HPDE6-E6E7 (cell line): ENCODE data around the gene TRIM37.

Experiments used
- DNase-seq: peaks from one replicate; pipeline ENCODE4 v3.0.0; 2011; ENCODE audit warnings: missing footprints; ENCODE audit errors: extremely low spot score

TRIM37 gene

DNA sequence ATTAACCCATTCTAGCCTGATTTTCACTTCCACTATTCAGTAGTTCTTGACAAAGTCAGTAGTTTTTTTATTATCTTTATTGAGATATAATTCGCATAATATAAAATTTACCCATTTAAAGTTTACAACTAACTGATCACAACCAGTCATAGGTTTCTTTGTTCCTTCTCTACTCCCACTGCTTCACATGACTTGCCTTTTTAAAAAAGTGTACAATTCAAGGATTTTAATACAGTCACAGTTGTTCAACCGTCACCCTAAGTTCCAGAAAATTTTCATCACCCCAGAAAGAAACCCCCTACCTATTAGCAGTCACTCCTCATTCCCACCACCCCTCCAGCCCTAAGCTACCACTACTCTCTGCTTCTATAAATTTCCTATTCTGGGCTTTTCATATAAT, 162.5 kb downstream of the TRIM37 start:
- no peak for DNase-seq

DNA sequence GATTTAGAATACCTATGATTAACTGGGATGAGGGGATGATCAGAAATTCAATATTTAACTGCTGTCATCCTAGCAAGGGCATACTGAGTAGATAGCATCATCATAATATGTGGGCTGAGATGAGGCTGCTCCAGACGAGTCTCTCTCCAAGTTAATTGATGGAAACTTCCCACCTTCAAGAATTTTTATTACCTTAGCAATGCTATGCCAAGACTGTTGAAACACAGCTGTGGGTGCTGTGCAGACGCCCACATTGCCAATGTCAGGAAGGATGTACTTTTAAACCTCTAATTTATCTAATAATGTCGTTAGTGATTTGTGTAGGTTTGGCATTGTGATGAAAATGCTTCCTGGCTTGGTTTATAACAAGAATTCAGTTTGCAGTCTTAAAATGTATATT, 170.4 kb downstream of the TRIM37 start:
- no peak for DNase-seq

DNA sequence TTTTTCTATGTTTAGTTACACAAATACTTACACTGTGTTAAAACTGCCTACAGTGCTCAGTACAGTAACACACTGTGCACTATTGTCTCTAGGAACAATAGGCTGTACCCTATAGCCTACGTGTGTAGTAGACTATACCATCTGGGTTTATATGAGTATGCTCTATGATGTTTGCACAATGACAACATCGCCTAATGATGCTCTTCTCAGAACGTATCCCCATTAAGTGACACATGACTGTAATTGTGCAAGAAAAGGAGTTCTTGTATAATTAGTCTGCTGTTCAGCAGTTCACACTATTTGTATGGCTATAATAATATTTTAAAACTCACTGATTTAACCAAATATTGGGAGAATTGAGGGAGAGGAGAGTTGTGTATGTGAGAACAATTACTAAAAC, 173.7 kb downstream of the TRIM37 start:
- no peak for DNase-seq
